ENCODE data around the gene NCEH1. TPM values are rescaled to one million over a fixed set of nuclear protein-coding genes. Genes with fewer than 3 reads are reported as not detected.
"Not testable (repeated sequence)": the region's sequence is repeated elsewhere in the genome, so short reads cannot be mapped to it uniquely, and the experiment has no call there.

Gene NCEH1
- total and polyA plus RNA-seq, 2 experiments from 2014 or later, result 4.7 to 10.5 TPM

DNA sequence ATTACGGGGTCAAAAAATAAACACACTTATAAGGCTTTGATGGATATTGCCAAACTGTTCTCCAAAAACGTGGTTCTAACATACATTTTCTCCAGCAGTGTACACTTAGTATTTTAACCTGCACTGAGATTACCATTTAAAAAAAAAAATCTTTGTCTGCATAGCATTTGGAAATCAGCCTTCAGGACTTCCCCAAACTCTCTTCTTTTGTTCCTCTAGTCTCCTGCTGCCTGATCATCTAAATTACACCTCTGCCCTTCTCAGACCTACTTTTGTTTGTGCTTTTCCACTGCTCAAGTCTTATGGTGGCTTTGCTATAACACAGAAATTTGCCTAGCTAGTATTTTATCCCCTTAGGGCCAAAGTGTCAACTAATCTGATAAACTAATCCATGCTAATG, 3.8 kb downstream of the NCEH1 start:
- H3K9me3 ChIP-seq (ENCODE audit: low read depth), result no peaks in the 10 kb centered on the region
- no peaks in the 10 kb centered on the region for H3K27me3 ChIP-seq
- H4K20me1 ChIP-seq (ENCODE audit: insufficient read depth, poor library complexity, severe bottlenecking), result no peaks in the 10 kb centered on the region
- no peaks in the 10 kb centered on the region for H3K9me2 ChIP-seq (replicated peaks; ENCODE audit: insufficient read depth)
- H3K27ac ChIP-seq, result no peak overlapping the region
- no peaks in the 10 kb centered on the region for H3K4me1 ChIP-seq (ENCODE audit: insufficient read depth)
- 67% methylated on average over 2 of the region's 2 CpGs for WGBS (ENCODE audit: low lambda C conversion rate, missing lambda C conversion rate)
- H3K36me3 ChIP-seq (replicated peaks; ENCODE audit: insufficient read depth, low read depth), result no peaks in the 10 kb centered on the region
- H3K4me3 ChIP-seq, result no peak overlapping the region
- TF ChIP-seq EZH2 (IDR thresholded peaks at IDR 0.05; ENCODE audit: borderline replicate concordance) (no peak), EZH2phosphoT487 (IDR thresholded peaks at IDR 0.05; ENCODE audit: low read depth, severe bottlenecking, unreplicated experiment) (no peak)
- TF ChIP-seq, protein P1, sequence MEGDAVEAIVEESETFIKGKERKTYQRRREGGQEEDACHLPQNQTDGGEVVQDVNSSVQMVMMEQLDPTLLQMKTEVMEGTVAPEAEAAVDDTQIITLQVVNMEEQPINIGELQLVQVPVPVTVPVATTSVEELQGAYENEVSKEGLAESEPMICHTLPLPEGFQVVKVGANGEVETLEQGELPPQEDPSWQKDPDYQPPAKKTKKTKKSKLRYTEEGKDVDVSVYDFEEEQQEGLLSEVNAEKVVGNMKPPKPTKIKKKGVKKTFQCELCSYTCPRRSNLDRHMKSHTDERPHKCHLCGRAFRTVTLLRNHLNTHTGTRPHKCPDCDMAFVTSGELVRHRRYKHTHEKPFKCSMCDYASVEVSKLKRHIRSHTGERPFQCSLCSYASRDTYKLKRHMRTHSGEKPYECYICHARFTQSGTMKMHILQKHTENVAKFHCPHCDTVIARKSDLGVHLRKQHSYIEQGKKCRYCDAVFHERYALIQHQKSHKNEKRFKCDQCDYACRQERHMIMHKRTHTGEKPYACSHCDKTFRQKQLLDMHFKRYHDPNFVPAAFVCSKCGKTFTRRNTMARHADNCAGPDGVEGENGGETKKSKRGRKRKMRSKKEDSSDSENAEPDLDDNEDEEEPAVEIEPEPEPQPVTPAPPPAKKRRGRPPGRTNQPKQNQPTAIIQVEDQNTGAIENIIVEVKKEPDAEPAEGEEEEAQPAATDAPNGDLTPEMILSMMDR (IDR thresholded peaks at IDR 0.05; ENCODE audit: poor library complexity), result no peak
- DNase-seq (ENCODE audit: low spot score), result no peak
- H3K79me2 ChIP-seq, result peaks cover 15% of the 10 kb centered on the region
- no peak overlapping the region for H2AFZ ChIP-seq
- H3K4me2 ChIP-seq, result no peak overlapping the region

DNA sequence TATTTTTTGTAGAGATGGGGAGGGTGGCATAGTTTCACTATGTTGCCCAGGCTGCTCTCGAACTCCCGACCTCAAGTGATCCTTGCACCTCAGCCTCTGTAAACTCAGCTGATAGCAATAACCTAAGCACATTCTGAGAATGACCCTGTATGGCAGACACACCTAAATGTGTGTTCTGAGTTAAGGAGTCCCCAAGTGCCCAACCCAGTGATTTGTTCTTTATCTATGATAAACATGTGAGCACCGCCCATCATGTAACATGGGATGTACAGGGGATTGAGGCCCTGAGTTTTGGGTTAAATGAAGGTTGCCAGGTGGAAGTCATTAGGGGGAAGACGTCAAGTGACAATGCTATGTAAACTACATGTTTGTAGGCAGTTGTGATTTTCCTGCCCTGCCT, 5.7 kb downstream of the NCEH1 start:
- TF ChIP-seq EZH2phosphoT487 (IDR thresholded peaks at IDR 0.05; ENCODE audit: low read depth, severe bottlenecking, unreplicated experiment), result no peak
- Histone ChIP-seq H3K36me3 (replicated peaks; ENCODE audit: insufficient read depth, low read depth) (no peaks in the 10 kb centered on the region), H2AFZ (no peak overlapping the region), H3K27ac (no peak overlapping the region), H3K4me2 (no peak overlapping the region), H3K79me2 (peaks cover 23% of the 10 kb centered on the region), H3K27me3 (no peaks in the 10 kb centered on the region), H3K9me2 (replicated peaks; ENCODE audit: insufficient read depth) (no peaks in the 10 kb centered on the region), H3K9me3 (ENCODE audit: low read depth) (no peaks in the 10 kb centered on the region), H4K20me1 (ENCODE audit: insufficient read depth, poor library complexity, severe bottlenecking) (no peaks in the 10 kb centered on the region), H3K4me1 (ENCODE audit: insufficient read depth) (no peaks in the 10 kb centered on the region), H3K4me3 (no peak overlapping the region)
- DNase-seq (ENCODE audit: low spot score), result no peak
- WGBS (ENCODE audit: low lambda C conversion rate, missing lambda C conversion rate), result 82% methylated on average over 4 of the region's 4 CpGs

DNA sequence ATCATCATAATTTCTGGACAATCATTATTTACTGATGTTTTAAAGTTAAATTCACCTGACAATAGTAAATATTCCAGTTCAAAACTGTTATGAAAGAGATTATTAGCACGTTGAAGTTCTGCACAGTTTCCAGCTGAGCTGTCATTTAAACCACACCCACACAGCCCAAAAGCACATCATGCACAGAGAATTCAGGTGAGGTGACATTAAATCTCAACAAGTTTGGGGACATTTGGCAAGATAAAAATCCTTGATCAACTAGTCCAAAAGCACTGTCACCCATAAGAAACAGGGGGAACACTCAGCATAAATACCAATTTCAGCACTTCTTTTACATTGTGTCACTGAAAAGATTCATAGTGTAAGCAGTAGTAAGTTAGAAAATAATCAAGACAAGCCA, 6.9 kb downstream of the NCEH1 start:
- 57% methylated on average over 1 of the region's 1 CpG for WGBS (ENCODE audit: low lambda C conversion rate, missing lambda C conversion rate)
- Histone ChIP-seq H3K4me2 (no peak overlapping the region), H3K9me3 (ENCODE audit: low read depth) (no peaks in the 10 kb centered on the region), H2AFZ (no peak overlapping the region), H3K79me2 (peaks cover 32% of the 10 kb centered on the region), H3K9me2 (replicated peaks; ENCODE audit: insufficient read depth) (no peaks in the 10 kb centered on the region), H3K4me3 (no peak overlapping the region), H3K27ac (no peak overlapping the region), H3K27me3 (no peaks in the 10 kb centered on the region), H3K36me3 (replicated peaks; ENCODE audit: insufficient read depth, low read depth) (no peaks in the 10 kb centered on the region), H4K20me1 (ENCODE audit: insufficient read depth, poor library complexity, severe bottlenecking) (no peaks in the 10 kb centered on the region), H3K4me1 (ENCODE audit: insufficient read depth) (no peaks in the 10 kb centered on the region)
- no peak for TF ChIP-seq EZH2phosphoT487 (IDR thresholded peaks at IDR 0.05; ENCODE audit: low read depth, severe bottlenecking, unreplicated experiment)
- TF ChIP-seq, protein P1 (IDR thresholded peaks at IDR 0.05; ENCODE audit: poor library complexity), result no peak
- no peak for TF ChIP-seq EZH2 (IDR thresholded peaks at IDR 0.05; ENCODE audit: borderline replicate concordance)
- no peak for DNase-seq (ENCODE audit: low spot score)

DNA sequence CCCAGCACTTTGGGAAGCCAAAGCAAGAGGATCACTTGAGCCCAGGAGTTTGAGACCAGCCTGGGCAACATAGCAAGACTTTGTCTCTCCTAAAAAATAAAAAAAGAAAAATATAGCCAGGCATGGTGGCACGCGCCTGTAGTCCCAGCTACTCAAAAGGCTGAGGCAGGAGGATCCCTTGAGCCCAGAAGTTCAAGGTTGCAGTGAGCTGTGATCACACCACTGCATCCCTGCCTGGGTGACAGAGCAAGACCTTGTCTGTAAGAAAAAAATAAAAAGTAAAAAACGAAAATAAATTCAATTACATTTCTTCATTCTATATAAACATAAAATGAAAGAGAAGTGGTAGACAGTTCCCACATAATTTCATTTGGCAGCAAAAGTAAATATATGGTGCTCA, 8.1 kb downstream of the NCEH1 start:
- not testable (repeated sequence) for H3K27me3 ChIP-seq; H2AFZ ChIP-seq; H3K4me2 ChIP-seq; H3K4me3 ChIP-seq; DNase-seq (ENCODE audit: low spot score); H3K9me3 ChIP-seq (ENCODE audit: low read depth); H3K9me2 ChIP-seq (replicated peaks; ENCODE audit: insufficient read depth); H3K27ac ChIP-seq; H3K36me3 ChIP-seq (replicated peaks; ENCODE audit: insufficient read depth, low read depth); H3K4me1 ChIP-seq (ENCODE audit: insufficient read depth); H4K20me1 ChIP-seq (ENCODE audit: insufficient read depth, poor library complexity, severe bottlenecking)
- WGBS (ENCODE audit: low lambda C conversion rate, missing lambda C conversion rate), result 83% methylated on average over 3 of the region's 3 CpGs
- H3K79me2 ChIP-seq, result peaks cover 35% of the 10 kb centered on the region
